ENCODE measurements around the gene SAA2. TPM values are rescaled to one million over a fixed set of nuclear protein-coding genes. Genes with fewer than 3 reads are reported as not detected.

SAA2 gene
- total RNA-seq (2013; cell fraction: nucleolus; rRNA removed) = 2.7 TPM in 1 of 2 replicates, not detected in the other
- total RNA-seq (2014; rRNA removed) (0.38 and 0.45 TPM in 2 replicates), total RNA-seq (2014; rRNA removed; fragmentation: Illumina TruSeq; extraction: Trizol) (0.18 TPM in 1 of 2 replicates, not detected in the other), total RNA-seq (2021) (4.1 and 5.7 TPM in 2 replicates), polyA plus RNA-seq (2011; rRNA removed) (0.20 and 0.24 TPM in 2 replicates), polyA plus RNA-seq (2014; fragmentation: Illumina TruSeq; extraction: Trizol) (0.32 TPM in 1 of 2 replicates, not detected in the other), polyA plus RNA-seq (2014; fragmentation: Nextera tagmentation; extraction: Ambion mirVana) (under 1 TPM in 1 of 2 experiments, not detected in 1; 0.24 TPM), polyA plus RNA-seq (2014; rRNA removed) (0.08 and 0.24 TPM in 2 replicates), polyA plus RNA-seq (2016; fragmentation: Nextera tagmentation; extraction: Ambion mirVana) (under 1 TPM in 1 of 2 experiments, not detected in 1; 0.32 TPM), polyA minus RNA-seq (2011; rRNA and poly(A)+ RNA removed) (not detected in 2 replicates), Bru-seq, nascent RNA (percentile 38 among the genes with signal in this experiment), BruChase-seq, experiment 1, labeled RNA remaining after a 6-hour chase (percentile 26 among the genes with signal in this experiment), BruChase-seq, experiment 2, labeled RNA remaining after a 2-hour chase (percentile 43 among the genes with signal in this experiment)
- polyA plus RNA-seq (2011; ENCODE audit: low read depth) = not detected
- polyA plus RNA-seq (2011; cell fraction: cytosol; rRNA removed) = not detected in 2 replicates
- polyA plus RNA-seq (2011; cell fraction: nucleus; rRNA removed) = 0.28 and 0.39 TPM in 2 replicates
- 0.27 TPM in 1 of 2 replicates, not detected in the other for polyA plus RNA-seq (2012)
- polyA minus RNA-seq (2011; cell fraction: cytosol; rRNA and poly(A)+ RNA removed) = not detected in 2 replicates
- 0.60 TPM in 1 of 2 replicates, not detected in the other for polyA minus RNA-seq (2011; cell fraction: nucleus; rRNA and poly(A)+ RNA removed)
- long read RNA-seq, experiment 1 = 0 reads
- long read RNA-seq, experiment 2 = 0 reads

- Histone ChIP-seq H3K27ac (ENCODE audit: control insufficient read depth, insufficient read depth) (no peak within 1 kb of the TSS), H3K4me2 (ENCODE audit: control insufficient read depth, insufficient read depth) (no peak within 1 kb of the TSS), H2AFZ (ENCODE audit: control insufficient read depth, low read depth, low read length) (no peak within 1 kb of the TSS), H3K9ac (ENCODE audit: control insufficient read depth, insufficient read depth, low read length) (no peak within 1 kb of the TSS), H3K4me1 (ENCODE audit: control insufficient read depth, insufficient read depth, low read length) (peaks cover 25% of the 10 kb centered on the region), H3K79me2 (ENCODE audit: control insufficient read depth, insufficient read depth, low read length) (no peaks in the 10 kb centered on the region), H3K4me3 (no peak within 1 kb of the TSS), H3K36me3 (ENCODE audit: control insufficient read depth in 2 of 2, insufficient read depth in 2 of 2, low read length in 1 of 2) (no peaks in the 10 kb centered on the region), H3K9me3 (replicated peaks; ENCODE audit: control insufficient read depth, insufficient read depth, low read length) (no peaks in the 10 kb centered on the region), H3K27me3 (replicated peaks in 1 of 2; ENCODE audit: control insufficient read depth in 2 of 2, insufficient read depth in 2 of 2, low read length in 1 of 2) (no peaks in the 10 kb centered on the region), H4K20me1 (ENCODE audit: control insufficient read depth, insufficient read depth) (no peaks in the 10 kb centered on the region)
- DNase-seq (ENCODE audit: low read depth, low spot score) = no peak
- FAIRE-seq = no peak
- in situ Hi-C loops (cut with MboI) = no loop called here
- no TSS peak for BruUV-seq (replicated peaks)
- ChIA-PET SMC1A (ENCODE audit: uncharacterized antibody, unreplicated experiment) (interaction anchor here (0.8 to 1.3 kb wide), 2 partner anchors 12 to 73 kb away, joined by 3 read pairs; partner anchors contain the start of gene HPS5), CTCF (interaction anchor here (1.0 kb wide), 1 partner anchor 133 kb away, joined by 4 read pairs; no protein-coding TSS in a partner anchor), RAD21 (ENCODE audit: unreplicated experiment) (interaction anchor here (1.3 kb wide), 1 partner anchor 73 kb away, joined by 5 read pairs; the partner anchor contains the start of gene HPS5), POLR2A (no interaction called here)
- WGBS (ENCODE audit: insufficient coverage, insufficient replicate concordance, low lambda C conversion rate, missing lambda C conversion rate) = 30% methylated on average over 5 of the region's 5 CpGs
- TF ChIP-seq RFX5 (IDR thresholded peaks at IDR 0.05; ENCODE audit: low read depth, low read length) (no peak), BCL3 (IDR thresholded peaks at IDR 0.05; ENCODE audit: borderline replicate concordance, insufficient read depth, low read depth, low read length, poor library complexity, severe bottlenecking) (no peak), WRNIP1 (IDR thresholded peaks at IDR 0.05; ENCODE audit: borderline replicate concordance, low read depth, low read length) (no peak), ZBTB33 (IDR thresholded peaks at IDR 0.05) (no peak), ZBTB11 (CRISPR knock-in tag; IDR thresholded peaks at IDR 0.05) (no peak), FOXM1 (IDR thresholded peaks at IDR 0.05; ENCODE audit: low read depth, low read length) (no peak), NBN (IDR thresholded peaks at IDR 0.05) (no peak), SIN3A (IDR thresholded peaks at IDR 0.05; ENCODE audit: low read depth, low read length) (no peak)
- no peak for ATAC-seq
- intact Hi-C loops (cut with micrococcal nuclease; ENCODE audit: unreplicated experiment) = loop anchor here (10.0 kb wide), 3 partner anchors 276 to 476 kb away; partner anchors contain the start of genes IGSF22 and TSG101
Observed at GRCh38 chr11:18248561-18248960, at the start of gene SAA2. Gene SAA2 (minus strand): TSS chr11:18248668. CDS start chr11:18248011, 657 bp downstream.
